Activated gamma-delta T cell treated with anti-CD3 and anti-CD28 coated beads, Interleukin-2, amount 50 U/mL, for 16 hours (primary cell): ENCODE data around the gene CDK9.
A peak's percentile ranks its signal among the peaks of the same experiment; 100 is the strongest.
"Not testable (repeated sequence)": the region's sequence is repeated elsewhere in the genome, so short reads cannot be mapped to it uniquely, and the experiment has no call there.

ENCODE experiments used
- DNase-seq: peaks from one replicate; pipeline ENCODE4 v3.0.0-alpha.2; 2020; ENCODE audit warnings: low read depth

CDK9 gene

GRCh38 chr9:127785933-127786772 is at the start of gene CDK9:
CDK9 (plus strand) TSS chr9:127786034; CDS start chr9:127786149, 115 bp downstream.
- DNase-seq: peak; percentile 90

- no peak for DNase-seq
Measured at GRCh38 chr9:127738666-127739065, 47.2 kb upstream of the CDK9 start.

GRCh38 chr9:127739614-127740330 is 46.1 kb upstream of the CDK9 start:
- DNase-seq: no peak

- DNase-seq: no peak
Measured at GRCh38 chr9:127741831-127742434, 43.9 kb upstream of the CDK9 start.

GRCh38 chr9:127742435-127743088 is 43.3 kb upstream of the CDK9 start:
- no peak for DNase-seq

- DNase-seq: no peak
Measured at GRCh38 chr9:127744398-127745110, 41.3 kb upstream of the CDK9 start.

GRCh38 chr9:127746959-127747569 is 38.8 kb upstream of the CDK9 start:
- peak; percentile 35 for DNase-seq

- no peak for DNase-seq
Measured at GRCh38 chr9:127749090-127749787, 36.6 kb upstream of the CDK9 start.

- no peak for DNase-seq
Measured at GRCh38 chr9:127751269-127752054, 34.4 kb upstream of the CDK9 start.

- DNase-seq: no peak
Measured at GRCh38 chr9:127753148-127753547, 32.7 kb upstream of the CDK9 start.

- no peak for DNase-seq
Measured at GRCh38 chr9:127753622-127754021, 32.2 kb upstream of the CDK9 start.

- no peak for DNase-seq
Measured at GRCh38 chr9:127754099-127755060, 31.5 kb upstream of the CDK9 start.

GRCh38 chr9:127755061-127756060 is 30.5 kb upstream of the CDK9 start:
- no peak for DNase-seq

GRCh38 chr9:127756233-127756632 is 29.6 kb upstream of the CDK9 start:
- DNase-seq: no peak

GRCh38 chr9:127756776-127757175 is 29.1 kb upstream of the CDK9 start:
- DNase-seq: not testable (repeated sequence)

- DNase-seq: no peak
Measured at GRCh38 chr9:127758843-127759242, 27.0 kb upstream of the CDK9 start.

GRCh38 chr9:127761061-127761460 is 24.8 kb upstream of the CDK9 start:
- DNase-seq: no peak
